ENCODE results near the gene IBA57.

Gene IBA57

GRCh38 chr1:228149406-228150119, 16.0 kb upstream of the IBA57 start, which contains the start of gene GJC2:
TSS of gene GJC2 (plus strand) at chr1:228149930. CDS start at chr1:228157759, 7,829 bp downstream.
- DNase-seq (ENCODE audit: low spot score) = no peak
- no peak for TF ChIP-seq CTCF (IDR thresholded peaks at IDR 0.05; ENCODE audit: extremely low read depth, missing control alignments)

GRCh38 chr1:228150120-228150460, 15.5 kb upstream of the IBA57 start:
- DNase-seq (ENCODE audit: low spot score) = no peak
- no peak for TF ChIP-seq CTCF (IDR thresholded peaks at IDR 0.05; ENCODE audit: extremely low read depth, missing control alignments)

- no peak for TF ChIP-seq CTCF (IDR thresholded peaks at IDR 0.05; ENCODE audit: extremely low read depth, missing control alignments)
- DNase-seq (ENCODE audit: low spot score) = no peak
Measured at GRCh38 chr1:228150461-228151179, 15.0 kb upstream of the IBA57 start.

- DNase-seq (ENCODE audit: low spot score) = no peak
- no peak for TF ChIP-seq CTCF (IDR thresholded peaks at IDR 0.05; ENCODE audit: extremely low read depth, missing control alignments)
Measured at GRCh38 chr1:228151180-228151925, 14.3 kb upstream of the IBA57 start.

- DNase-seq (ENCODE audit: low spot score) = no peak
- no peak for TF ChIP-seq CTCF (IDR thresholded peaks at IDR 0.05; ENCODE audit: extremely low read depth, missing control alignments)
Measured at GRCh38 chr1:228152097-228152917, 13.3 kb upstream of the IBA57 start.

GRCh38 chr1:228152918-228153258, 12.7 kb upstream of the IBA57 start:
- DNase-seq (ENCODE audit: low spot score) = no peak
- no peak for TF ChIP-seq CTCF (IDR thresholded peaks at IDR 0.05; ENCODE audit: extremely low read depth, missing control alignments)
